SIG-M5 treated with dmso at 0.1 percent for 504 hours (cell line): ENCODE data around the gene CELF5.
"Not testable (repeated sequence)": the region's sequence is repeated elsewhere in the genome, so short reads cannot be mapped to it uniquely, and the experiment has no call there.

Source experiments
- DNase-seq: peaks from one replicate; lab custom pipeline; 2025; ENCODE audit not compliant: unreplicated experiment; lab: John Stamatoyannopoulos, UW

Gene CELF5

DNA sequence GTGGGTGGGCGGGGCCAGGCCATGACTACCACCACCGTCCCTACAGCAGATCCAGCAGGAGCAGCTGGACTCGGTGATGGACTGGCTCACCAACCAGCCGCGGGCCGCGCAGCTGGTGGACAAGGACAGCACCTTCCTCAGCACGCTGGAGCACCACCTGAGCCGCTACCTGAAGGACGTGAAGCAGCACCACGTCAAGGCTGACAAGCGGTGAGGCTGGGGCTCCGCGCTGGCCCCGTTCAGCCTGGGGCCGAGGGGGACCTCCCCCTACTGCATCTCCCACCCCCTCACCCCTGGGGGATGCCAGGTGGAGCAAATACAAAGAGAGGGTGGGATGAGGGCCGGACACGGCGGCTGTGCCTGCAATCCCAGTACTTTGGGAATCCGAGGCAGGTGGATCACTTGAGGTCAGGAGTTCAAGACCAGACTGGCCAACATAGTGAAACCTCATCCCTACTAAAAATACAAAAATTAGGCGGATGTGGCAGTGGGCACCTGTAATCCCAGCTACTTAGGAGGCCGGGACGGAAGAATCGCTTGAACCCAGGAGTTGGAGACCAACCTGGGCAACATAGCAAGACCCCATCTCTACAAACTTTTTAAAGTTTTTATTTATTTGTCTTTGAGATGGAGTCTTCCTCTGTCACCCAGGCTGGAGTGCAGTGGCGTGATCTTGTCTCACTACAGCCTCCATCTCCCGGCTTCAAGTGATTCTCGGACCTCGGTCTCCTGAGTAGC lies 18.1 kb upstream of the CELF5 start:
- DNase-seq: no peak

DNA sequence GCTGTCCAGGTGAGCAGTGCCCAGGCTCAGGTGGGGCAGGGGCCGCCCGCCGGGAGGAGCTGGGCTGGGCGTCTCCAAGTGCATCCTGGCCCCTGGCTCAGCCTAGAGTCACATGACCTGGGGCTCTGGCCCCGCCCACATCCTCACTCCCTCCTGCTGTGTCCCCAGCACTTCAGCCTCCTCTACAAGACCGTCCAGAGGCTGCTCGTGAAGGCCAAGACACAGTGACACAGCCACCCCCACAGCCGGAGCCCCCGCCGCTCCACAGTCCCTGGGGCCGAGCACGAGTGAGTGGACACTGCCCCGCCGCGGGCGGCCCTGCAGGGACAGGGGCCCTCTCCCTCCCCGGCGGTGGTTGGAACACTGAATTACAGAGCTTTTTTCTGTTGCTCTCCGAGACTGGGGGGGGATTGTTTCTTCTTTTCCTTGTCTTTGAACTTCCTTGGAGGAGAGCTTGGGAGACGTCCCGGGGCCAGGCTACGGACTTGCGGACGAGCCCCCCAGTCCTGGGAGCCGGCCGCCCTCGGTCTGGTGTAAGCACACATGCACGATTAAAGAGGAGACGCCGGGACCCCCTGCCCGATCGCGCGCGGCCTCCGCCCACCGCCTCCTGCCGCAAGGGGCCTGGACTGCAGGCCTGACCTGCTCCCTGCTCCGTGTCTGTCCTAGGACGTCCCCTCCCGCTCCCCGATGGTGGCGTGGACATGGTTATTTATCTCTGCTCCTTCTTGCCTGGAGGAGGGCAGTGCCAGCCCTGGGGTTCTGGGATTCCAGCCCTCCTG lies 16.8 kb upstream of the CELF5 start:
- no peak for DNase-seq

DNA sequence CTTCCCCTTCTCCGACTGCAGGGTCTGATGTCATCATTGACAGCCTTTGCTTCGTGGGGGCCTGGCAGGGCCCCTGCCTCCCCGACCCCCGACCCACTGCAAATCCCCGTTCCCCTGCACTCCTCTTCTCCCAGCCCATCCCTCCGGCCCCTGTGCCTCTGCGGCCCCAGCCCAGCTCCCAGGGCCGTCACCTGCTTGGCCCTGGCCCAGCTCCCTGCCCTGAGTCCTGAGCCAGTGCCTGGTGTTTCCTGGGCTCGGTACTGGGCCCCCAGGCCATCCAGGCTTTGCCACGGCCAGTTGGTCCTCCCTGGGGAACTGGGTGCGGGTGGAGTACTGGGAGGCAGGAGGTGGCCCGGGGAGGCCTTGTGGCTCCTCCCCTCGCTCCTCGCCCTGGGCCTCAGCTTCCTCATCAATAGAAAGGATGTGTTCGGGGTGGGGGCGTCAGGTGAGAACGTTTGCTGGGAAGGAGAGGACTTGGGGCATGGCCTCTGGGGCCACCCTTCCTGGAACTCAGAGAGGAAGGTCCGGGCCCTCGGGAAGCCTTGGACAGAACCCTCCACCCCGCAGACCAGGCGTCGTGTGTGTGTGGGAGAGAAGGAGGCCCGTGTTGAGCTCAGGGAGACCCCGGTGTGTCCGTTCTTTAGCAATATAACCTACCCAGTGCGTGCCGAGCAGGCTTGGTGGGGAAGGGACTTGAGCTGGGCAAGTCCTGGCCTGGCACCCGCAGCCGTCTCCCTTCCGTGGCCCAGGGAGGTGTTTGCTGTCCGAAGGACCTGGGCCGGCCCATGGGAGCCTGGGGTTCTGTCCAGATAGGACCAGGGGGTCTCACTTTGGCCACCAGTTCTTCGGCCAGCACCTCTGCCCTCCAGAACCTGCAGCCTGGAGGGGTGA lies 15.9 kb upstream of the CELF5 start:
- no peak for DNase-seq

DNA sequence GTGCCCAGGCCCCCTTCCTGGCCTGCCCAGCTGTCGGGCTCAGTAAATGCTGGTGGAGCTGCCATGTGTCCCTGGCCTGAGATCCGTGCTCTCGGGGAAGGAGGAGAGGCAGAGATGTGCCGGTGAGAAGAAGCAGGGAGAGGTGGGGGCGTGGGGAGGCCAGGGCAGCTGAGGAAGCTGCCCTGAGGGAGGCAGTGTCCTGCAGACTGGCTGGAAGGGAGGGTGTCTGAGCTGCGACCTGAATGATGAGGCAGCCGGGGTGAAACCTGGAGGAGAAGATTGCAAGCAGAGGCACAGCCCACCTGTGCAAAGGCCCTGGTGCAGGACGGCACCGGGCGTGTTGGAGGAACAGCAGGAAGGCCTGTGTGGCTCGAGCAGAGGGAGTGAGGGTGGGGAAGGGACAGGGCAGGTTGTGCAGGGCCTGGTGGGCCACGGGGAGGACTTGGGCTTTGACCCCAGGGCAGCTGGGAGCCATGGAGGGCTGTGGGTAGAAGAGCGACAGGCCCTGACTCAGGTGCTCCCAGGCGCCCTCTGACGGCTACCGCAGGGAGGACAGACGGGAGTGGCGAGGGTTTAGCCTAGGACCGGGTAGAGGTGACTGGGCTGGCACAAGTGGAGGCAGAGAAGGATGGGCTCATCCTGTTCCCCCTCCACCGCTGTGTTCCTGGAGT lies 14.0 kb upstream of the CELF5 start:
- peak; percentile 14 for DNase-seq

DNA sequence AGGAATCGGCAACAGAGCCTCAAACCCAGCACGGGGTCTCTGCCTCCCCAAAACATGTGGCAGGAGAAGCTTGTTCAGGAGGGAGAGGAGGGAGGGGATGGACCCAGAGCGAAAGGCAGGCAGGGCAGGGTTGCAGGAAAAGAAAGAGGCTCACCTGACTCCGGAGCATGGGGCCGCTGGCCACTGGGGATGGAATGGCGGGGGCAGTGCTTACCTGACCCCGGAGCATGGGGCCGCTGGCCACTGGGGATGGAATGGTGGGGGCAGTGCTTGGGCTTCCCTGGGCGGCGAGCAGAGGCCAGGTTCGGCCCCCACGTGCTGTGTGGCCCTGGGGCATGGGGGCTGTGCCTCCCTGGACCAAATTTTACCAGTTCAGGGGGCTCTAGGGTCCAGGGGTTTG lies 13.3 kb upstream of the CELF5 start:
- no peak for DNase-seq

DNA sequence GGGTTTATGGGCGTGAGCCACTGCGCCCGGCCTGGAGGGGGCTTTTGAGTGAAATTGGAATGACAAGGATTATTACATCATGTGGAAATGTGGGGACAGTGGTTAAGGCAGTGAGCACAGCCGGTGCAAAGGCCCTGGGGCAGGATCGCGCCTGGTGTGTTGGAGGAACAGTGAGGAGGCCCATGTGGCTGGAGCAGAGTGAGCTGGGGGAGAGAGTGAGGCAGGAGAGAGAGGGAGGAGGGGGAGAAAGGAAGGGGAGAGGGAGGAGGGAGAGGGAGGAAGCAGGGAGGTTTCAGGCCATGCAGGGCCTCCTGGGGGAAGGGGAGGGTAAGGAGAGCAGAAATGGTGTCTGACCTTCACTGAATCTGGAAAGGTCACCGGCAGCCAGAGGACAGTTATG lies 11.3 kb upstream of the CELF5 start:
- DNase-seq: no peak

DNA sequence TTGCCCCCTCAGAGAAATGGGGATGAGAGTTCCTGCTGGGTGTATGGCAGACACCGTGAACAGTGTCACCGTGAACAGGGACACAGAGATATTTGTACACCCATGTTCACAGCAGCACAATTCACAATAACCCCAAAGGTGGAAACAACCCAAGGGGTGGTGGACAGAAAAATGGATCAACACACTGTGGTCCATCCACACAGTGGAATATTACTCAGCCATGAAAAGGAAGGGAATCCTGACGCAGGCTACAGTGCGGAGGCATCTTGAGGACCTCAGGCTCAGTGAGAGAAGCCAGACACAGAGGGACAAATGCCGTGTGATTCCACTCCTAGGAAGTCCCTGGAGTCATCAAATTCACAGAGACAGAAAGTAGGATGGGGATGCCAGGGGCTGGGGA lies 7.6 kb upstream of the CELF5 start:
- no peak for DNase-seq

DNA sequence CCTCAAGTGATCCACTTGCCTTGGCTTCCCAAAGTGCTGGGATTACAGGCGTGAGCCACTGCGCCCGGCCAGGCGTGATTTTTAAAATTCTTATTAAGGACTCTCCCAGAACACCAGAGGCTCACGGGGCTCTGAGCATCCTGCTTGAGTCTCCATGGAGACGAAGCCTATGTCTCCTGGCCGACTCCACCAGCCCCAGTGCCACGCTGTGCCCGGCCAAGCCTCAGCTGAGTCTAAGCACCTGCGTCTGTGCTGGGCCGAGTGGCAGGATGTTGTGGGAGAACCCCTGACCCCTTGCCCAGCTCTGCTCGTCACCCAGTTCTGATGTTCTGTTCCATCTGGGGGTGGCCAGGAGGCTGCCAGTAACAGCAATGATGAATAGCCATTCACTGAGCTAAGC lies 3.9 kb upstream of the CELF5 start:
- DNase-seq: no peak

DNA sequence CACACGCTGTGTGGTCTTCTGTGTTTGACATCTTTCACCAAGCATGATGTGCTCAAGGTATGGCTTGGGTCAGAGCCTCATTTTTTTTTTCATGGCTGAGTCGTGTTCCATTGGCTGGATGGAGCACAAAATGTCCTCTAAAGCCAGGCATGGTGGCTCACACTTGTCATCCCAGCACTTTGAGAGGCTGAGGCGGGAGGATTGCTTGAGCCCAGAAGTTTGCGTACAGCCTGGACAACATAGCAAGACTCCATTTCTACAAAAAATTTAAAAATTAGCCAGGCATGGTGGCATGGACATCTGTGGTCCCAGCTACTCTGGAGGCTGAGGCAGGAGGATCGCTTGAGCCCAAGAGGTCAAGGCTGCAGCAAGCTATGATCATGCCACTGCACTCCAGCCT lies 2.9 kb upstream of the CELF5 start:
- not testable (repeated sequence) for DNase-seq

DNA sequence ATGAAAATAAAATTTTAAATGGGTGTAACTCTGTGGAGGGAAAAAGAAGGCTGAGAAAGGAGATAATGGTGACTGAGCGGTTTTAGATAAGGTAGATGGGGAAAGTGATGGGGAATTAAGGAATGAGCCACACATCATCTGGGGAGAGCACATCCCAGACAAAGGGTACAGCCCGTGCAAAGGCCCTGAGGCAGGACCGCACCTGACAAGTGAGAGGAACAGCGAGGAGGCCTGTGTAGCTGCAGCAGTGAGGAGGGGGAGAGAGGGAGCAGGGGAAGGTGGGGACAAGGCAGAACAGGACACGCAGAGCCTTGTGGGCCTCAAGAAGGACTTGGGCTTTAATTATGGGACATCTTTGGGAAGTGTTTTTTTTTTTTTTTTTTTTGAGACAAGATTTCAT lies 1.8 kb upstream of the CELF5 start:
- no peak for DNase-seq

DNA sequence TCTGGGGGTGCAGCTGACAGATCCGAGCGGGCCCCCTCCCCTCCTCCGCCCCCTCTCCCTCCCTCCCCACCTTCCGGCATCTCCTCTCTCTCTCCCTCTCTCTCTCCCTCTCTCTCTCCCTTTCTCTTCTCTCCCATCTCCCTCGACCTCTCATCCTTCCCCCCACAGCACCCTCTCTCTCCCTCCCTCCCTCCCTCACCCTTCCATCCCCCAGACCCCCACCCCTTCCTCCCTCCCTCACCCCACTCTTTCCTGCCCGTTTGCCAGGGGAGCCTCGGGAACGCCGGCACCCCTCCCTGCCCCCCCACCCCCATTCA lies 666 bp downstream of the CELF5 start:
- no peak for DNase-seq

DNA sequence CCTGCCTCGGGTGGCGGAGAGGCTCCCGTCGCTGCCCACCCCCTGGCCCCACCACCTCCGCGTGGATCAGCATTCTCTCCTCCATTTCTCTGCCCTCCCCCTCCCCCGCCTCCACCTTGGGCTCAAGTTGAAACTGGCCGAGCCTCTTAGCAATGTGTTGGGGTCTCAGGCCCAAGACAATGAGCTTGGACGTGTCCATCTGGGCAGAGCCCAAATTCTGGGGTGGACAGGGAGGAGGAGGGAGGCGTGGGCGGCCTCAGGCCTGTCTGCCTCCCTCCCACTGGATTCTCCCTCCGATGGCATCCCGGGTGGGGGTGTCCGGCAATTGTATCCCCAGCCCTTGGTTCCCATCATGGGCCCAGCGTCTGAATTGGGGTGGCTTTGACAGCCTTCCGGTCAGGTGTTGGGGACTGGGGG lies 1.2 kb downstream of the CELF5 start:
- DNase-seq: no peak

DNA sequence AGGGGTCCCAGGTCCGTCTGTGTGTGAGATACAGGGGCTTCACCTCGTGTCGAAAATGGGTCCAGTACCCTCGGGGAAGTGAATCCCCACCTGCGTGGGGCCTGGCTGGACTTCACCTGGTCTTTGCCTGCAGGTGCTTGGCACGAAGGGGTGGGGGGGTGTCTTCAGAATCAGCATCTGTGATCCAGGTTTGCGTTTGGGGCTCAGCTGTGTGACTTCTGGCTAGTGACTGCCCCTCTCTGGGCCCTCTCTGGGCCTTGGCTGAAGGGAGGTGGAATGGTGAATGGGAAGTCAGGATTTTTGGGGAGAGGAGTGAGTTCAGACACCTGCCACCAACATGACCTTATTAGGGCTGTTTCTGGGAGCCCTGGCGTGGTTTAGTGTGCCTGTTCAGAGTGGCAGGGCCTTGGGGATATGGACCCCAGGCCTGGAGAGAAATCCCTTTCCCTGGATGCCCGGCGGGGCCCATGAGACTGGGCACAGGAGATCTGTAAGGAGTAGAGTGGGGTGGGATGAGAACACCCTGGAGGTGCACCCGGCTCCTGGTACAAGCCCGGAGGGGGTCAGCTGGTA lies 2.7 kb downstream of the CELF5 start:
- no peak for DNase-seq

DNA sequence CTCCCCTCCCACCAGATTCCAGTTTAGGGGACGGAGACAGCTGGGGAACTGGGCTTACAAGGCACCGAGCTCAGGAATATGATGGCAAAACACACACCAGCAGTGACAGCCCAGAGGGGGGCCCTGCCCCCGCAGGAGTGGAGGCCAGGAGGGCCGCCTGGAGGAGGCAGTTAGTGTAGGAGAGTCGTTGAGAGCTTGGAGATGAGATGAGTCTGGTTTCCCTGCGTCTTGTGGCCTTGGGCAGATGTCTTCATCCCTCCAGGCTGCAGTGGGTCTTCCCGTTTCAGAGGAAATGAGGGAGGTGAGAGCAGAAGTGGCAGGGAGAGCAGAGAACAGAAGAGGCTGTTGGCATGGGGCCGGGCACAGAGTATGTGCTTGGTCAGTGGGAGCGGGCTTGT lies 4.9 kb downstream of the CELF5 start:
- DNase-seq: no peak

DNA sequence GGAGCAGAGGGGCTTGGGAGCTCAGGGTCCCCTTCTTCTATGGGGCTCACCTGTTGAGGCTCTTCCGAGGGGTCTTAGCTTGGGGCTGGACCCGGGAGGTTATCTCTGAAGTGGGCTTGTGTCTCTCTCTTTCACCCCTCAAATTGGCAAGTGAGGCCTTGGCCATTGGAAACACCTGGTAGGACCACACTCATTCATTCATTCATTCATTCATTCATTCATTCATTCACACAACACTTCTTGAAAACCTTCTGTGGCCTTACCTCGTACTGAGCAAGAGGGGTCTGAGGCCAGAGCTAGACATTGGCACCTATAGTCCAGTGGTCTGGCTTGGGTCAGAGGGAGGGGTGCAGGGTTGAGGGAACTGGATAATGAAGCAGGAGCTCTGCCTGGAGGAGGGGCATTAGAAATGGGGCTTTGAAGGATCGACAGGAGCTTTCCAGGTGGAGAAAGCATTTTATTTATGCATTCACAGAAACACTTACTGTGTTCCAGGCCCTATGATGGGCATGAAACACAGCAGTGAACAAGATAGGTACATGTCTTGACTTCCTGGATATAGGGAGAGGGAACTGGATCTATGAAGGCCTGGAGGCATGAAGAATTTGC lies 5.5 kb downstream of the CELF5 start:
- DNase-seq: no peak

DNA sequence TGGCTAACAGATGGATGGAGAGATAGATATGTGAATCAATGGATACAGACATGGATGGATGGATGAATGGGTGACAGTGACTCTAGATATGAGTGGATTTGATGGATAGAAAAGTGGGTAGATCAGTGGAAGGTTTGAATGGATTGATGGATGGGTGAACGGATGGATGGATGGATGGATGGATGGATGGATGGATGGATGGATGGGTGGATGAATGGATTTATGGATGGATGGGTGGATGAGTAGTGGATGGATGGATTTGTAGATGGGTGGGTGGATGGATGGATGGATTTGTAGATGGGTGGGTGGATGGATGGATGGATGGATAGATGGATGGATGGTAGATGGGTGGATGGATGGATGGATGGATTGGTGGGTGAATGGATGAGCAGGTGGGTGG lies 6.8 kb downstream of the CELF5 start:
- DNase-seq: no peak

DNA sequence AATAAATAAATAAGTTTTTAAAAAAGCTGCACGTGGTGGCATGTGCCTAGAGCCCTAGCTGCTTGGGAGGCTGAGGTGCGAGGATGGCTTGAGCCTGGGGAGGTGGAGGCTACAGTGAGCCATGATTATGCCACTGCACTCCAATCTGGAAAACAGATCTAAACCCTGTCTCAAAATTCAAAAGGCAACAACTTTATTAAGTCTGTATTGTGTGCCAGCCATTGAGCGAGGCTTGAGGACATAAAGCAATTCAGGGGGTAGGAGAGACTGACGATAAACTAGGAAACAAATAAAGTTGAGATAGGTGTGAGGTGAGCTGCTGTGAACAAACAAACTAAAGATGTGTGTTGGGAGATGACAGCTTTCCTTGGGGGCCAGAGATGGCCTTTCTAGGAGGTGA lies 8.7 kb downstream of the CELF5 start:
- no peak for DNase-seq

DNA sequence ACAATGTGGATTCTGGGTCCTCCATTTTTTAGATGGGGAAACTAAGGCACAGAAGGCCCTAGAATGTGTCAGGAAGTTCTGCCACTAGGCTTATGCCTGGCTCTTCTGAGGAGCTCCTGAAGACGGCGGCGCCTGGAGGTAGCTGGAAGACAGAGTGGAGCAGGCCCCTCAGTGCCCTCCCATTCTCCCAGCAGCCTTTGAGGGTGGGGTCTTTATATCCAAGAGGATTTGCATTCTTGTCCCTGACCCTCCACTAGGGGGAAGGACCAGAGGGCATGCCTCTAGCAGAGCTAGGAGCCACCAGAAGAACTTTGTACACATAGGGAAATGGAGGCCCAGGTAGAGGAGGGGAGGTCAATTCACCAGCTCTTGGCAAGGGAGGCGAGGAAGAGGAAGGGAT lies 9.4 kb downstream of the CELF5 start:
- no peak for DNase-seq

DNA sequence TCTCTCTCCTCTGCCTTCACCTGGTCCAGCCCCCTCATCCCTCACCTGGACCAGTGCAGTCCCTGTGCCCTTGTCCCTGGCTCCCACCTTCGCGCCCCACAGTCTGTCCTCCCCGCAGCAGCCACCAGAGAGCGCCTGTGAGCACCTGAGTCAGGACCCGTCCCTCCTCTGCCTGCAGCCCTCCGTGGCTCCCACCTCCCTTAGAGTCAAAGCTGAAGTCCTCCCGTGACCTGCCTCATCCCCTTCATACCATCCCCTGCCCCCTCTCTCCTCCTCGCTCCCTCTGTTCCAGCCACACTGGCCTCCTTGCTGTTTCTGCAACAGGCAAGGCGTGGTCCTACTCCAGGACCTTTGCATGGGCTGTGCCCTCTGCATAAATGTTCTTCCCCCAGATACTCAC lies 10.3 kb downstream of the CELF5 start:
- no peak for DNase-seq

DNA sequence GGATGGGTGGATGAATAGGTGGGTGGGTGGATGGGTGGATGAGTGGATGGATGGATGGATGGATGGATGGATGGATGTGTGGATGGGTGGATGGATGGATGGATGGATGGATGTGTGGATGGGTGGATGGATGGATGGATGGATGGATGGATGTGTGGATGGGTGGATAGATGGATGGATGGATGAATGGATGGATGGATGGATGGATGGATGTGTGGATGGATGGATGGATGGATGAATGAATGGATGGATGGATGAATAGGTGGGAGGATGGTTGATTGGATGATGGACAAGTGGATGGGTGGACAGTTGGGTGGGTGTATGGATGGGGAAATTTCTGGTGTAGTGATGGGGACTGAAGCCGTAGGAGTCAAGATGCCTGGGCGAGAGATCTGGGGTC lies 11.1 kb downstream of the CELF5 start:
- not testable (repeated sequence) for DNase-seq

DNA sequence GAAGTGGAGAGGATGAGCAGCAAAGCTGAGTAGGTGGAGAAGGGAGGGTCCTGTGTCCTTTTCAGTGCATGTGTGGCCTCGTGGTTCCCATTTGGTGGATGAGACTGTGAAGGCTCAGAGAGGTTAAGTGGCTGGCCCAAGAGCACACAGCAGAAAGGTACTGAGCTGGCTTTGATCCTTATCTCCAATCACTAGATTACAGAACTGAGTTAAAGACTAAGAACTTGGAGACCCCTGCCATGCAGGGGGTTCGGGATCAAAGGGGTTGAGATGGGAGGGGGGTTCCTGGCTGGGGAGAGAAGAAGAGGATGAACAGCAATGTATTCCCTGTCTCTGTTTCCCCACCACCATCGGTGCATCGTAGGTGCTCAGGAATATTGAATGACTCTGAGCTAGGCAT lies 11.8 kb downstream of the CELF5 start:
- DNase-seq: no peak
